ENCODE results near the gene ACBD3.

ACBD3 gene

DNA sequence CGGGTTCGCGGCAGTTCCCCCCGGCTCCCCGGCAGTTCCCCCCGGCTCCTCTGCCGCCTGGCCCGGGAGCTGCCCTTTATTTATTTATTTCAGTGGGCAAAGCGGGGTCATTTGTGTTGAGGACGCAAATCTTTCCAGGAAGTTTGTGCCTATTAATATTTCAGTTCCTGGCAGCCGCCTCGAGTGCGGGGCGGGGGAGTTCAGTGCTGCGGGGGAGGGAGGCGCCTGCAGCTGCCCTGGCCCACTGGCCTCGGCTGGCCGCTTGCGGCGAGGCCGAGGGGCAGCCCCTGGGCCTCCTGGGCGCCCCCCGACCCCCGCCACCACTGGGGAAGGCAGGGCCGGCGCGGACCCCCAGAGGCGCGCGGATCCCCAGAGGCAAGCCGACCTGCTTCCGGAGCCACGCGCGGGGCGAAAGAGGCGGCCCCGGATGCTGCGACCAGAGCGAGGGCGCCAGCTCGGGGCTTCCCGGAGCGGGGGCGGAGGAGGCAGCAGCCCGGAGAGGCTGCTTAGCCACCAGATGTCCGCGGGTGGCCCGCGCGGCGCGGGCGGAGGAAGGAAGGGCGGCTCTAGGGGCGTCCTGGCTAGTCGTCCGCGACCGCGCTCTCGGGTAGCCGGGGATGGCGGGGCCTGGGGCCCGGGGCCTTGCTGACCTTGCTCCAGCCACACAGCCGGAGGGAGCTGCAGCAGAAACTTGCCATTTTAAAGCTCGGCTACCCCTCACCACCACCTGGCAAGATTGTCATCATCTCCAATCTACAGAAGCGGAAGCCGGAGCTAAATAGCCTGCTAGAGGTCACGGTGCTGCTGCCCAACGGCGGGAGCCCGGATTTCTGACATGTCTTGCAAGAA lies 76.1 kb downstream of the ACBD3 start:
- no peaks in the 10 kb centered on the region for H3K9me3 Mint-ChIP-seq
- H3K27ac Mint-ChIP-seq, result peak overlapping the region; percentile 38 to 88
- peaks cover 14 to 15% of the 10 kb centered on the region in 2 donors for H3K4me1 Mint-ChIP-seq (ENCODE audit: low read depth in 2 of 2)
- peak overlapping the region; percentile 97 to 98 for H3K4me3 Mint-ChIP-seq
- no peaks in the 10 kb centered on the region for H3K27me3 Mint-ChIP-seq
- DNase-seq (peak; percentile 48 to 50 (median 49)), ATAC-seq (replicated peaks) (peak; percentile 76)
- peaks cover 6% of the 10 kb centered on the region for H3K36me3 Mint-ChIP-seq (ENCODE audit: insufficient read depth)

GRCh38 chr1:226109829-226110248 lies 76.7 kb downstream of the ACBD3 start:
- Mint-ChIP-seq H3K36me3 (ENCODE audit: insufficient read depth) (peaks cover 9% of the 10 kb centered on the region), H3K9me3 (no peaks in the 10 kb centered on the region), H3K27me3 (no peaks in the 10 kb centered on the region), H3K4me3 (peak overlapping the region; percentile 97 to 98), H3K4me1 (ENCODE audit: low read depth in 2 of 2) (peaks cover 14 to 15% of the 10 kb centered on the region in 2 donors), H3K27ac (peak overlapping the region; percentile 71 to 88)
- ATAC-seq (replicated peaks), result peak; percentile 81
- peak; percentile 53 to 69 (median 66) for DNase-seq

GRCh38 chr1:226108935-226109828 lies 77.4 kb downstream of the ACBD3 start:
- ATAC-seq (replicated peaks) (no peak), DNase-seq (no peak)
- Mint-ChIP-seq H3K36me3 (ENCODE audit: insufficient read depth) (peaks cover 9% of the 10 kb centered on the region), H3K27me3 (no peaks in the 10 kb centered on the region), H3K4me1 (ENCODE audit: low read depth in 2 of 2) (peaks cover 14 to 15% of the 10 kb centered on the region in 2 donors), H3K4me3 (peak overlapping the region; percentile 97 to 98), H3K27ac (peak overlapping the region; percentile 71 to 88), H3K9me3 (no peaks in the 10 kb centered on the region)

- H3K27ac Mint-ChIP-seq, result peak overlapping the region; percentile 6 to 11
- no peak overlapping the region for H3K4me3 Mint-ChIP-seq
- H3K4me1 Mint-ChIP-seq (ENCODE audit: low read depth in 2 of 2), result peaks cover 14 to 15% of the 10 kb centered on the region in 2 donors
- no peaks in the 10 kb centered on the region for H3K9me3 Mint-ChIP-seq
- peaks cover 9% of the 10 kb centered on the region for H3K36me3 Mint-ChIP-seq (ENCODE audit: insufficient read depth)
- H3K27me3 Mint-ChIP-seq, result no peaks in the 10 kb centered on the region
- no peak for ATAC-seq (replicated peaks)
- DNase-seq, result no peak
Observed at GRCh38 chr1:226107471-226108460, 78.8 kb downstream of the ACBD3 start.

GRCh38 chr1:226104671-226105121 lies 81.8 kb downstream of the ACBD3 start:
- DNase-seq (no peak), ATAC-seq (replicated peaks) (no peak)
- Mint-ChIP-seq H3K36me3 (ENCODE audit: insufficient read depth) (peaks cover 12% of the 10 kb centered on the region), H3K9me3 (no peaks in the 10 kb centered on the region), H3K4me1 (ENCODE audit: low read depth in 2 of 2) (peaks cover 5 to 10% of the 10 kb centered on the region in 2 donors), H3K4me3 (no peak overlapping the region), H3K27ac (no peak overlapping the region), H3K27me3 (peaks cover 0 to 5% of the 10 kb centered on the region in 2 donors)

DNA sequence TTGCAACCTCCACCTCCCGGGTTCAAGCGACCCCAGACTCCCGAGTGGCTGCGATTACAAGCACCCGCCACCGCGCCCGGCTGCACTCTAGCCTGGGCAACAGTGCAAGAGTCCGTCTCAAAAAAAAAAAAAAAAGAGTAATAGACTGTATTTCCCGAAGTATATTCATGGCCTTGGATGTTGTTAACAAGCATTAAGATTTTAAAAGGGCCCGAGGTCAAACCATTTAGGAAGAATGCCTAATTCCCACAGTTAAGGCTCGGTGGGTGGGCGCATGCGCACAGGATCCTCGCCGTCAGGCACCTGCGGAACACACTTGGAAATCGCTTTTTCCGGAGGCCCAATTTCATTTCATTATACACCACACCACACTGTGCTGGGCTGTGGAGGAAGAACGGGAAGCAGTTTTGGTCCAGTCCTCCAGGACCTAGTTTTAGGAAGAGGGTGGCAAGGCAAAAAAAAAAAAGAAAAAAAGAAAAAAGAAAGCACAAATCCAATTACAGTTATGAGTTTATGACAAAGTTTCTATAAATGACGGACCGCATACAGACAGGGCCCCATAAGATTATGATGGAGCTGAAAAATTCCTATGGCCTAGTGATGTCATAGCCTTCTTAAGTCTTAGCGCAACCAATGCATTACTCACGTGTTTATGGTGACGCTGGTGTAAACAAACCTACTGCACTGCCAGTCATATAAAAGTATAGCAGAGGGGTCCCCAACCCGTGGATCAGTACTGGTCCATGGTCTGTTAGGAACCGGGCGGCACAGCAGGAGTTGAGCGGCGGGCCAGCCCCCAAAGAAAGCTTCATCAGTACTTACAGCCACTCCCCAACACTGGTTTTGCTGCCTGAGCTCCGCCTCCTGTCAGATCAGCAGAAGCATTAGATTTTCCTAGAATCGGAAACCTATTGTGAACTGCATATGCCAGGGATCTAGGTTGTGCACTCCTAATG lies 85.8 kb downstream of the ACBD3 start:
- Mint-ChIP-seq H3K4me3 (peak overlapping the region; percentile 78 to 83), H3K4me1 (ENCODE audit: low read depth in 2 of 2) (peaks cover 2 to 4% of the 10 kb centered on the region in 2 donors), H3K27me3 (peaks cover 13 to 20% of the 10 kb centered on the region in 2 donors), H3K9me3 (no peaks in the 10 kb centered on the region), H3K27ac (no peak overlapping the region), H3K36me3 (ENCODE audit: insufficient read depth) (peaks cover 7% of the 10 kb centered on the region)
- ATAC-seq (replicated peaks), result peak; percentile 58
- DNase-seq, result no peak

GRCh38 chr1:226098870-226099835 lies 87.4 kb downstream of the ACBD3 start:
- ATAC-seq (replicated peaks) (no peak), DNase-seq (no peak)
- H3K27ac Mint-ChIP-seq, result no peak overlapping the region
- no peak overlapping the region for H3K4me3 Mint-ChIP-seq
- peaks cover 2 to 4% of the 10 kb centered on the region in 2 donors for H3K4me1 Mint-ChIP-seq (ENCODE audit: low read depth in 2 of 2)
- peaks cover 3% of the 10 kb centered on the region for H3K36me3 Mint-ChIP-seq (ENCODE audit: insufficient read depth)
- no peaks in the 10 kb centered on the region for H3K9me3 Mint-ChIP-seq
- peaks cover 26 to 29% of the 10 kb centered on the region in 2 donors for H3K27me3 Mint-ChIP-seq

DNA sequence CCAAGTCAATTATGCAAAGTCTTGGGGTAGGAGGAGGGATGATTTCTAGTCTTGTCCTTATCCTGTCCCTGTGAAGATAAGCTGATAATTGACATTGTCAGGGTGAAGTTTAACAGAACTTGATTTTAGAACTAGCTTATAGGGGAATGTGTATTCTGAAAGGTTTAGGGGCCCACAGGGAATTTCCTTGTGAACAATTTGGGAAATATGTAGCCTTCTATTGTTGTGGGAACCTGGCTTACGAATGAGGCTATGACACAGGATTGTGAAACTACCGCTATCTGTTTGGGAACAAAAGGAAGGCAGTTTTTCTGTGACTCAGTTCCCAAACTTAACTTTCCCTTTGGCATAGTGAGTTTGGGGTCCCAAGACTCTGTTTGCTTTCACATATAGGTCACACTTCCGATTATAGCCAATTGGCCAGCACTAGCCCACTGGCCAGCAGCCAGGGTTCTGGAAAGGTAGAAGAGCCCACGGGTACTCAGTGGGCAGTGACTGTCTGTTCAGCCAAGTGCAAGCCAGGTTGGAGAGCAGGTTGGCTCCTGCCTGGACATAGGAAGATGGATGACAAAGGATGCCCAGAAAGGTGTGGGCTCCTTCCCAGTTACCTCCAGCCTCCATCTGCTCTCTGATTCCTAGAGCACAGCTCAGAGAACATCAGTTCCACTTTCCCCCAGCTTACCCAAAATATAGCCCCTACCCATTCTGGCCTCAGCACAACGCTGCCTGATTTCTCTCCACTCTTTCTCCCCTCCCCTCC lies 88.5 kb downstream of the ACBD3 start:
- H3K4me1 Mint-ChIP-seq (ENCODE audit: low read depth in 2 of 2), result peaks cover 2 to 4% of the 10 kb centered on the region in 2 donors
- H3K36me3 Mint-ChIP-seq (ENCODE audit: insufficient read depth), result peaks cover 3% of the 10 kb centered on the region
- DNase-seq, result no peak
- H3K27ac Mint-ChIP-seq, result no peak overlapping the region
- H3K27me3 Mint-ChIP-seq, result peaks cover 26 to 29% of the 10 kb centered on the region in 2 donors
- ATAC-seq (replicated peaks), result no peak
- H3K9me3 Mint-ChIP-seq, result no peaks in the 10 kb centered on the region
- no peak overlapping the region for H3K4me3 Mint-ChIP-seq

DNA sequence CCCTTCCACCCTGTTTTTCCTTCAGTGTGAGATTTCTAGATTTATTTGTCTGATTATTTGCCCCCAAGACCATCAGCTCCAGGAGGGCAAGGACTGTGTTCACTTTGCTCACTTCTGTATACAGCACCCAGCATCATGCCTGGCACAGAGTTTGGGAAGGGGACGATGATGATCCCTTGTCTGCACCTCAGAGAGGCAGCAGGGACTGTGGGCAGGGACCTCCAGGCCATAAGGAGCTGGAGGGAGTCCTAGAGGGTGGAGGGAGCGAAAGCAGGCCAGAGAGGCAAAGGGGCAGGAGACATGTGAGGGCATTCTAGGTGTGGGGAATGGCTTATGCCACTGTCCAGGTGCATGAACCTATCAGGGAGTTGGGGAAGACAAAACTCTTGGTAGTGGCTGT lies 91.3 kb downstream of the ACBD3 start:
- H3K27ac Mint-ChIP-seq, result no peak overlapping the region
- ATAC-seq (replicated peaks) (no peak), DNase-seq (no peak)
- peaks cover 26 to 29% of the 10 kb centered on the region in 2 donors for H3K27me3 Mint-ChIP-seq
- no peaks in the 10 kb centered on the region for H3K4me1 Mint-ChIP-seq (ENCODE audit: low read depth in 2 of 2)
- no peak overlapping the region for H3K4me3 Mint-ChIP-seq
- H3K36me3 Mint-ChIP-seq (ENCODE audit: insufficient read depth), result peaks cover under 1% of the 10 kb centered on the region
- no peaks in the 10 kb centered on the region for H3K9me3 Mint-ChIP-seq

Data from effector memory CD8-positive, alpha-beta T cell (primary cell).